Esophagus muscularis mucosa (tissue), 4 donors: ENCODE measurements around the gene SLC48A1. TPM values are rescaled to one million over a fixed set of nuclear protein-coding genes. Genes with fewer than 3 reads are reported as not detected.

Experiments used
- DNase-seq: peaks from one replicate; pipeline ENCODE4 v3.0.0-alpha.2; 2017; ENCODE audit errors: extremely low spot score
- H3K27ac ChIP-seq, 4 donors: fragments of 200-600 bp; sonication (generic); replicated peaks in 1 of 4; 1 replicate in 3 of 4; 2 replicates in 1 of 4; pipeline ENCODE4 v1.5.1; 2016 to 2019; ENCODE audit warnings: mild to moderate bottlenecking in 1 of 4
- H3K27me3 ChIP-seq, 4 donors: fragments of 200-600 bp; sonication (generic); one replicate each; pipeline versions ENCODE4 v1.5.1 to v1.6.0; 2016 to 2019
- H3K36me3 ChIP-seq, 4 donors: fragments of 200-600 bp; sonication (generic); one replicate each; pipeline ENCODE4 v1.5.1; 2016 to 2019
- H3K4me1 ChIP-seq, 4 donors: fragments of 200-600 bp; sonication (generic); one replicate each; pipeline ENCODE4 v1.5.1; 2016 to 2019
- H3K4me3 ChIP-seq, 4 donors: fragments of 200-600 bp; sonication (generic); 1 replicate in 2 of 4; 2 replicates in 2 of 4; pipeline ENCODE4 v1.5.1; 2016 to 2019; ENCODE audit warnings: mild to moderate bottlenecking in 4 of 4, moderate library complexity in 1 of 4
- H3K9me3 ChIP-seq, 4 donors: fragments of 200-600 bp; sonication (generic); 1 replicate in 3 of 4; 2 replicates in 1 of 4; pipeline ENCODE4 v1.5.1; 2016 to 2019
- EP300 ChIP-seq: sonication (generic); formaldehyde crosslinking; IDR thresholded peaks from one replicate; pipeline ENCODE4 v1.6.1; 2017; ENCODE audit warnings: antibody characterized with exemption
- POLR2A ChIP-seq: fragments of 450-650 bp; IDR thresholded peaks from one replicate; pipeline ENCODE4 v1.6.1; 2017; ENCODE audit warnings: antibody characterized with exemption, moderate library complexity, mild to moderate bottlenecking, low read depth
- POLR2AphosphoS5 ChIP-seq, 2 donors: sonication (generic); formaldehyde crosslinking; IDR thresholded peaks; one replicate each; pipeline ENCODE4 v1.6.1; 2017; ENCODE audit warnings: antibody characterized with exemption in 2 of 2
- WGBS: methylation state at CpG from one replicate; pipeline ENCODE4 v1.1.5; 2018; 5-methylcytosine and 5-hydroxymethylcytosine counted together
- intact Hi-C: fragments of 100-400 bp; cut with DNase I; formaldehyde crosslinking; loops from one replicate; pipeline ENCODE4 v1.15.1; 2023
- total RNA-seq, 4 donors: library from RNA; depleted of rRNA; stranded (reverse); fragments of >200 nt; gene quantifications; one replicate each; pipeline versions ENCODE4 v1.1.0 to v1.2.1, GENCODE V29; 2016
- TF ChIP-seq, protein P1 (sequence below), 3 experiments: fragments of 200-600 bp in 2 of 3; fragments of 450-650 bp in 1 of 3; sonication (generic) in 2 of 3; IDR thresholded peaks; one replicate each; pipeline ENCODE4 v1.5.1; 2017 to 2019; ENCODE audit warnings: antibody characterized with exemption in 3 of 3, mild to moderate bottlenecking in 2 of 3, moderate library complexity in 1 of 3

SLC48A1 gene
- total RNA-seq, 4 donors from 2014 or later: 34.5 to 56.0 (median 40.7) TPM

DNA sequence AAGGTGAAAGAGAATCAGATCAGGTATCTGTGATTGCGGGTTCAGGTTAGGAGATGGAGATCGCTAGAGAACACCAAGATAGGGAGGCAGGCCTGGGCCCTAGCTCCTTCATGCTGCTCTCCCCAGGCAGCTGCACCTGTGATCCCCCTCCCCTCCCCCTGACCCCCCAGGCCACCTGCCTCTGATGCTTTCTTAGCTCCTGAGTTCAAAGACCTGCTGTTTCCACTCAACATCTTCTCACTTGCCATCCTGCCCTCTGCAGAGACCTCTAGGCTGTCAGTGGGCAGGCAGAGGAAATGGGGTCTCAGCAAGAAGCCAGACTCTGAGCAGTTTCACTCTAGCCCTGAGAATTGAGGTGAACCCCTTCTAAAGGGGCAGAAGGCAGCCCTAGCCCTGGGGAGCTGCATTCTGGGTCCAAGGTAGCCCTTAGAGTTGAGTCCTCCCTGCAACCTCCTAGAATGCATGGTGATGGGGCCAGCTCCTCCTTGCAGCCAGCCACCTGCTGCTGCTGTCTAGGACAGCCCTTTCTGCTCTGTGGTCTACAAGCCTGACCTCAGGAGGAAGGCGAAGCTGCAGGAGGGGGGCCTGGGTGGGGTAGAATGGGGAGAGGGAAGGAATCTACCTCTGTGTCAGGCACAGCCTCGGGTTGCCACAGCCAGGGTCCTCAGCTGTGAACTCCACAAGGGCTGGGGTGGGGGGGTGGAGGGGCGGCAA lies 6.4 kb upstream of the SLC48A1 start:
- Histone ChIP-seq H3K4me3 (no peak overlapping the region), H3K27ac (no peak overlapping the region), H3K27me3 (no peaks in the 10 kb centered on the region), H3K9me3 (no peaks in the 10 kb centered on the region), H3K36me3 (no peaks in the 10 kb centered on the region), H3K4me1 (peaks cover 14 to 25% (median 22%) of the 10 kb centered on the region in 4 donors)
- 69% methylated on average over 4 of the region's 5 CpGs for WGBS
- TF ChIP-seq POLR2AphosphoS5 (IDR thresholded peaks at IDR 0.05) (no peak), EP300 (no peak), POLR2A (no peak)
- TF ChIP-seq, protein P1, sequence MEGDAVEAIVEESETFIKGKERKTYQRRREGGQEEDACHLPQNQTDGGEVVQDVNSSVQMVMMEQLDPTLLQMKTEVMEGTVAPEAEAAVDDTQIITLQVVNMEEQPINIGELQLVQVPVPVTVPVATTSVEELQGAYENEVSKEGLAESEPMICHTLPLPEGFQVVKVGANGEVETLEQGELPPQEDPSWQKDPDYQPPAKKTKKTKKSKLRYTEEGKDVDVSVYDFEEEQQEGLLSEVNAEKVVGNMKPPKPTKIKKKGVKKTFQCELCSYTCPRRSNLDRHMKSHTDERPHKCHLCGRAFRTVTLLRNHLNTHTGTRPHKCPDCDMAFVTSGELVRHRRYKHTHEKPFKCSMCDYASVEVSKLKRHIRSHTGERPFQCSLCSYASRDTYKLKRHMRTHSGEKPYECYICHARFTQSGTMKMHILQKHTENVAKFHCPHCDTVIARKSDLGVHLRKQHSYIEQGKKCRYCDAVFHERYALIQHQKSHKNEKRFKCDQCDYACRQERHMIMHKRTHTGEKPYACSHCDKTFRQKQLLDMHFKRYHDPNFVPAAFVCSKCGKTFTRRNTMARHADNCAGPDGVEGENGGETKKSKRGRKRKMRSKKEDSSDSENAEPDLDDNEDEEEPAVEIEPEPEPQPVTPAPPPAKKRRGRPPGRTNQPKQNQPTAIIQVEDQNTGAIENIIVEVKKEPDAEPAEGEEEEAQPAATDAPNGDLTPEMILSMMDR (IDR thresholded peaks at IDR 0.05): no peak
- intact Hi-C loops: no loop called here
- no peak for DNase-seq

DNA sequence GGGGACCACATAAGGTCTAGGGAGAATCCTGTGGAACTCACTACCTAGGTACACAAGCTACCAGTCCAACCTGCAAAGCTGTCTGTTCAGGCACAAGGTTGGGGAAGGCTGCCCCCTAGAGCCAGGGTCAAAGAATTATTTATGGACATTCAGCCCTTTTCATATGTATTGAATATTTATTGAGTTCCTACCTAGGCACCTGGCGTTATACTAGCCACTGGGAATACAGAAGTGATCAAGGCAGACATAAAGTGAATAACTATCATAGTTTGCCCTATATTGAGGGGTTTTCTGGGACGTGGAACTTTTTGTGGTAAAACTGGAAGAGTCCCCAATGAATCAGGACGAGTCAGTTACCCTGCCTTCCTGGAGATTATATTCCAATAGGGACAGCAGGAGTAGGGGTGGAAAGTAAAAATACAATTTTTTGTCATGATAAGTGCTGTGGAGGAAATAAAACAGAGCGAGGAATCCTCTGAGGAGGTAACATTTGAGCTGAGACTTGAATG lies 5.8 kb upstream of the SLC48A1 start:
- Histone ChIP-seq H3K4me1 (peaks cover 17 to 28% (median 24%) of the 10 kb centered on the region in 4 donors), H3K9me3 (no peaks in the 10 kb centered on the region), H3K4me3 (no peak overlapping the region), H3K27me3 (no peaks in the 10 kb centered on the region), H3K27ac (no peak overlapping the region), H3K36me3 (no peaks in the 10 kb centered on the region)
- WGBS: 39% methylated on average over 4 of the region's 4 CpGs
- DNase-seq: no peak
- no peak for TF ChIP-seq POLR2AphosphoS5 (IDR thresholded peaks at IDR 0.05)
- TF ChIP-seq, protein P1 (IDR thresholded peaks at IDR 0.05): peak; percentile 49 to 66 (median 66)
- intact Hi-C loops: no loop called here

DNA sequence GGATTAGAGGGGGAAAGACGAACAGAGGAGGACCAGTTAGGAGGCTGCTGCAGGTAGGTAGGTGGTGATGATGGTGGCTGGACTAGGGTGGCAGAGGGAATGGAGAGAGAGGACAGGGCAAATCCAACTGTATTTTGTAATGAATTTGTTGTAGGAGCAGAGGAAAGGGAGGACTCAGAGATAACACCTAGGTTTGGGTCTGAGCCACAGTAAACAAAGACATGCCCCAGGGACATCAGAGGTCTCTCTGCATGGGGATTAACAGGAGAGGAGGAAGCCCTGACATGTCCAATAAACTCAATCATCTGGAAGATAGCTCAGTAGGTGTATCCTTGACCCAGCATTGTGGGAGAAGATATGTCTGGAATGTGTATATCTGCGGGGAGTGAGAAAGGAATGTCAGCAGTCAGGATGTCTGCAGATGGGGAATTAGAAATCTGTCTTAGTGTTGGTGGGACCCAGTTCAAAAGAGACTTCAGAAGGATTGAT lies 4.7 kb upstream of the SLC48A1 start:
- Histone ChIP-seq H3K9me3 (no peaks in the 10 kb centered on the region), H3K4me3 (no peak overlapping the region), H3K36me3 (no peaks in the 10 kb centered on the region), H3K27ac (no peak overlapping the region), H3K4me1 (peaks cover 22 to 33% (median 27%) of the 10 kb centered on the region in 4 donors), H3K27me3 (no peaks in the 10 kb centered on the region)
- no peak for DNase-seq
- TF ChIP-seq, protein P1 (IDR thresholded peaks at IDR 0.05): no peak
- no peak for TF ChIP-seq POLR2A
- no peak for TF ChIP-seq EP300
- TF ChIP-seq POLR2AphosphoS5 (IDR thresholded peaks at IDR 0.05): no peak
- WGBS: 62% methylated on average over 2 of the region's 2 CpGs
- intact Hi-C loops: no loop called here

DNA sequence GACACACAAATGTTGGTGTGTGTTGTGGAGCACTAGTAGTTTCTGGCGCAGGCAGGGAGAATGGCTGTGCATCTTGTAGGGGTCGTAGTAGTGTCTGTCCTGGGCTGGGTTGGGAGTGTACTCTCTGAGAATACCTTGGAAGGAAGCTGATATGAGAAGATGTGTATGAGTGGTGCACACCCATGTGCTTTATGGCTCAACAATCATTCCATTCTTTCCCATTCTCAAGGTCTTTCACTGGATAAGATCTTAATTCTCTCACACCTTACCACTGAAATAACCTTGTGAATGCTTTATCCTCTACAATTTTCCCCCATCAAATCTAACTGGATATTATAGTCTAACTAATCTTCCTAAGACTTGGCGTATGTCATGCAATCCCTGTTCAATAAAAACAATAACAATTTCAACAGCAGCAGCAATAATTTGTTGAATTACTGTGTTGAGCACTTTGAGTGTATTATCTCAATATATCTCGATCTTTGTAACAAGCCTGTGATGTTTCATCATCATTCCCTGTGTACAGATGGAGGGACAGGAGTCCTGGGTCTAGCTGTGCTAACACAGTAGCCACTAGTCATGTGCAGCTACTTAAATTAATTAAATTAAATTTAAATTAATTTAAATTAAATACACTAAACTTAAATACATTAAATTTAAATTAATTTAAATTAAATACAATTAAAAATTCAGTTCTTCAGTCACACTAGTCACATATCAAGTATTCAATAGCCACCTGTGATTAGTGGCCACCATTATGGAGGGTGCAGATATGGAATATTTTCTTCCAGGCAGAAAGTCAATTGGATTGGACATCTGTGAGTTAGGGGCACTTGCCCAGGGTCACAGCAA lies 3.6 kb upstream of the SLC48A1 start:
- TF ChIP-seq, protein P1 (IDR thresholded peaks at IDR 0.05): no peak
- no peak for TF ChIP-seq POLR2A
- TF ChIP-seq POLR2AphosphoS5 (IDR thresholded peaks at IDR 0.05): no peak
- TF ChIP-seq EP300: no peak
- Histone ChIP-seq H3K36me3 (no peaks in the 10 kb centered on the region), H3K9me3 (no peaks in the 10 kb centered on the region), H3K4me3 (no peak overlapping the region), H3K27me3 (no peaks in the 10 kb centered on the region), H3K4me1 (peaks cover 24 to 43% (median 34%) of the 10 kb centered on the region in 4 donors), H3K27ac (peak overlapping the region in 3 of 4 donors; percentile 43 to 65 (median 45))
- no peak for DNase-seq
- intact Hi-C loops: no loop called here
- 94% methylated on average over 4 of the region's 4 CpGs for WGBS
